HG03575 (cell line): ENCODE measurements around the gene FGF11.
A peak's percentile ranks its signal among the peaks of the same experiment; 100 is the strongest.
"Not testable (repeated sequence)": the region's sequence is repeated elsewhere in the genome, so short reads cannot be mapped to it uniquely, and the experiment has no call there.

Source experiments
- ATAC-seq: cut with Tn5 transposase; IDR thresholded peaks from one replicate; pipeline ENCODE4 v1.9.1; 2021; ENCODE audit not compliant: unreplicated experiment, insufficient number of reproducible peaks, low FRiP score; ENCODE audit errors: extremely low read depth

Gene FGF11

GRCh38 chr17:7470457-7470973, 31.2 kb downstream of the FGF11 start:
- ATAC-seq: not testable (repeated sequence)

- no peak for ATAC-seq
These were observed 32.4 kb downstream of the FGF11 start for GRCh38 chr17:7471729-7472128.

- ATAC-seq: not testable (repeated sequence)
These were observed 35.5 kb downstream of the FGF11 start for GRCh38 chr17:7474767-7475166.

- no peak for ATAC-seq
These were observed 36.6 kb downstream of the FGF11 start for GRCh38 chr17:7475764-7476422.

- no peak for ATAC-seq
These were observed 37.2 kb downstream of the FGF11 start for GRCh38 chr17:7476494-7476893.

GRCh38 chr17:7476951-7477350, 37.6 kb downstream of the FGF11 start:
- ATAC-seq: no peak

- no peak for ATAC-seq
These were observed 38.3 kb downstream of the FGF11 start for GRCh38 chr17:7477392-7478275.

- ATAC-seq: no peak
These were observed 39.2 kb downstream of the FGF11 start for GRCh38 chr17:7478276-7479212.

- ATAC-seq: no peak
These were observed 40.1 kb downstream of the FGF11 start, which contains the start of gene ZBTB4 for GRCh38 chr17:7479213-7480088. Gene ZBTB4 (minus strand): TSS chr17:7479631. CDS start chr17:7466801, 12,830 bp downstream.

- no peak for ATAC-seq
These were observed 40.7 kb downstream of the FGF11 start for GRCh38 chr17:7480089-7480384.

GRCh38 chr17:7481275-7481674, 42.0 kb downstream of the FGF11 start, which contains the start of gene SLC35G6:
Gene SLC35G6 (plus strand): TSS chr17:7481446. CDS start chr17:7481517, 71 bp downstream.
- ATAC-seq: not testable (repeated sequence)

GRCh38 chr17:7481842-7482741, 42.8 kb downstream of the FGF11 start:
- ATAC-seq: not testable (repeated sequence)

- not testable (repeated sequence) for ATAC-seq
These were observed 43.4 kb downstream of the FGF11 start for GRCh38 chr17:7482742-7483088.

GRCh38 chr17:7483255-7484066, 44.1 kb downstream of the FGF11 start:
- no peak for ATAC-seq

GRCh38 chr17:7484067-7484918, 45.0 kb downstream of the FGF11 start, which contains the start of gene POLR2A:
Gene POLR2A (plus strand): TSS chr17:7484366.
- peak; percentile 33 for ATAC-seq
